Thoracic aorta (tissue), 2 donors: ENCODE data around the gene PALM2AKAP2. TPM values are rescaled to one million over a fixed set of nuclear protein-coding genes. Genes with fewer than 3 reads are reported as not detected.

Experiments used
- ATAC-seq: fragments of 150-250 bp; one replicate; pipeline ENCODE4 v1.8.0; 2017; ENCODE audit warnings: low read depth; ENCODE audit not compliant: insufficient number of reproducible peaks, low FRiP score
- DNase-seq: peaks from one replicate; pipeline ENCODE4 v3.0.0-alpha.2; 2020; ENCODE audit warnings: low spot score
- H3K27ac ChIP-seq, 2 donors: fragments of 200-600 bp; sonication (generic); 1 replicate in 1 of 2; 2 replicates in 1 of 2; pipeline ENCODE4 v1.5.1; 2016; ENCODE audit warnings: mild to moderate bottlenecking in 2 of 2, moderate library complexity in 2 of 2
- H3K27me3 ChIP-seq: fragments of 200-600 bp; sonication (generic); replicated peaks from 2 replicates; pipeline ENCODE4 v1.6.0; 2016; ENCODE audit warnings: mild to moderate bottlenecking; ENCODE audit not compliant: insufficient read depth
- H3K36me3 ChIP-seq: fragments of 200-600 bp; sonication (generic); one replicate; pipeline ENCODE4 v1.5.1; 2016
- H3K4me1 ChIP-seq, 2 donors: fragments of 200-600 bp; sonication (generic); 1 replicate in 1 of 2; 2 replicates in 1 of 2; pipeline versions ENCODE4 v1.5.1 to v1.6.0; 2016; ENCODE audit warnings: low read depth in 2 of 2, mild to moderate bottlenecking in 1 of 2; ENCODE audit not compliant: control insufficient read depth in 1 of 2
- H3K4me3 ChIP-seq: fragments of 200-600 bp; sonication (generic); 2 replicates; pipeline ENCODE4 v1.5.1; 2016; ENCODE audit warnings: mild to moderate bottlenecking
- H3K9me3 ChIP-seq: fragments of 200-600 bp; sonication (generic); 2 replicates; pipeline ENCODE4 v1.5.1; 2016
- total RNA-seq, 2 donors: library from RNA; depleted of rRNA; stranded (reverse); fragments of >200 nt; gene quantifications; one replicate each; pipeline versions ENCODE4 v1.1.0 to v1.2.3, GENCODE V29; 2016
- TF ChIP-seq, protein P1 (sequence below): fragments of 200-600 bp; sonication (generic); IDR thresholded peaks from one replicate; pipeline ENCODE4 v1.5.1; 2019; ENCODE audit warnings: antibody characterized with exemption

Gene PALM2AKAP2
- total RNA-seq, 2 donors from 2014 or later: 45.9 to 84.2 TPM

DNA sequence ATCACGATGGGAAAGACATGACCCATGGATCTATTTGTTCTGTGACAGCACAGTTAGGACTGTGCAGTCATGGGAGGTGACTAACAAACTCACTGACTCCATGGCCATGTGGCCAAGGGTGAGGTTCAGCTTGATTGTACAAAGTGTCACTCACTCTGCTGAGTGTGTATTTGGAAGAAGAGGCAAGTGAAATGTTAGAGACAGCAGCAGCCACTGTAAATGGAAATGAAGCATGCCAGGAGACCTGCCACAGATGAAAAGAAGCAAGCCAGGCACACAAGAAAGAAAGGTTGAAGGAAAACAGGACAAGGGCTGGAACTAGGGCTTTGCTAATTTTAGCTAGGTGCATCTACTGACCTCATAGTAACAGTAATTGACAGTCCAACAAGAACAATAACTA, 42.7 kb upstream of the PALM2AKAP2 start:
- H3K9me3 ChIP-seq: no peaks in the 10 kb centered on the region
- no peak for DNase-seq
- peaks cover 0 to 32% of the 10 kb centered on the region in 2 donors for H3K4me1 ChIP-seq
- TF ChIP-seq, protein P1, sequence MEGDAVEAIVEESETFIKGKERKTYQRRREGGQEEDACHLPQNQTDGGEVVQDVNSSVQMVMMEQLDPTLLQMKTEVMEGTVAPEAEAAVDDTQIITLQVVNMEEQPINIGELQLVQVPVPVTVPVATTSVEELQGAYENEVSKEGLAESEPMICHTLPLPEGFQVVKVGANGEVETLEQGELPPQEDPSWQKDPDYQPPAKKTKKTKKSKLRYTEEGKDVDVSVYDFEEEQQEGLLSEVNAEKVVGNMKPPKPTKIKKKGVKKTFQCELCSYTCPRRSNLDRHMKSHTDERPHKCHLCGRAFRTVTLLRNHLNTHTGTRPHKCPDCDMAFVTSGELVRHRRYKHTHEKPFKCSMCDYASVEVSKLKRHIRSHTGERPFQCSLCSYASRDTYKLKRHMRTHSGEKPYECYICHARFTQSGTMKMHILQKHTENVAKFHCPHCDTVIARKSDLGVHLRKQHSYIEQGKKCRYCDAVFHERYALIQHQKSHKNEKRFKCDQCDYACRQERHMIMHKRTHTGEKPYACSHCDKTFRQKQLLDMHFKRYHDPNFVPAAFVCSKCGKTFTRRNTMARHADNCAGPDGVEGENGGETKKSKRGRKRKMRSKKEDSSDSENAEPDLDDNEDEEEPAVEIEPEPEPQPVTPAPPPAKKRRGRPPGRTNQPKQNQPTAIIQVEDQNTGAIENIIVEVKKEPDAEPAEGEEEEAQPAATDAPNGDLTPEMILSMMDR: no peak
- no peaks in the 10 kb centered on the region for H3K36me3 ChIP-seq
- H3K4me3 ChIP-seq: no peak overlapping the region
- H3K27ac ChIP-seq: no peak overlapping the region
- H3K27me3 ChIP-seq: no peaks in the 10 kb centered on the region
- no peak for ATAC-seq

DNA sequence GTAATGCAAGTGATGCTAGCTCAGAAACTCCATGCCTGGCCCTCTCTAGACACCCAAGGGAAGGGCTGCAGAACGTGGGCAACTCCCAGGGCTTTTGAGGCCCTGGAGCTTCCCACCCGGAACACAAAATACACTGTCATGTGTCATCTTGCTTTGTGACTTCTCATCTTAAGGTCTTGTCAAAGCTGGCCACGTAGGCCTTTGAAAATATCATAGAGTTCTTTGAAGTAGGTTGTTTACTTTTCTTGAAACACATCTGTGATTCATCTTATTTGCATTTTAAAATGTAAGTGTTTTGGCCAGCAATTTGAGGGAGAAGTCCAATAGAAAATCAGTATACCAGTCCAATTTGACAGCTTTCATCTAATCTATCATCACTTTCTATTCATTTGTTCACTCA, 40.2 kb upstream of the PALM2AKAP2 start:
- TF ChIP-seq, protein P1: no peak
- H3K9me3 ChIP-seq: no peaks in the 10 kb centered on the region
- H3K4me1 ChIP-seq: peaks cover 4 to 41% of the 10 kb centered on the region in 2 donors
- ATAC-seq: no peak
- H3K27me3 ChIP-seq: no peaks in the 10 kb centered on the region
- DNase-seq: no peak
- H3K27ac ChIP-seq: no peak overlapping the region
- no peak overlapping the region for H3K4me3 ChIP-seq
- no peaks in the 10 kb centered on the region for H3K36me3 ChIP-seq

DNA sequence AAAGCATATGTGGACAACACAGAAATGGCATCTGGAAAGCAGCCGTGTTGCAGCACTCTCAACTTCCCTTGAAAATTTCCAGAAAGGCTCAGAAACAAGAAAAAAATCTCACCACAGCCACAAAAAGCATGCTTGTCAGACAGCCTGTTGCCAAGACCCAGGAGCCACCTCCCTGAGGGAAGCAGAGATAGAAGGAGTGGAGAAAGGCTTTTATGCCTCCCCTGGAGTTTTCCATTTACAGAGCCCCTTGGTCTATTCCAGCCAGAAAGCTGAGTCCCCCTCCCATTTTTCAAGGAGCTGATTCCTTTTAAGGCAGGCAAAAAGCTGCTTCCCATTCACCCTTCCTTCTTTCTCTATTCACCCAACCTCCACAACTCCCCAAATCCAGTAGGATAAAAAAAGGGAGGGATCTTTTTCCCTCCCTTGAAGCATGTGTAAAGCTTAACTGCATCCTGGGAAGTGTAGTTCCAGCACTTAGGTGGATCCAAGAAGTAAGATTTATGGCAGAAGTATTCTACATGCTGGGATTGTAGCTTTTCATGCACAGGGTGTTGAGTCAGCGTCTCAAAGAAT, 37.1 kb upstream of the PALM2AKAP2 start:
- TF ChIP-seq, protein P1: no peak
- no peak for ATAC-seq
- H3K27ac ChIP-seq: no peak overlapping the region

DNA sequence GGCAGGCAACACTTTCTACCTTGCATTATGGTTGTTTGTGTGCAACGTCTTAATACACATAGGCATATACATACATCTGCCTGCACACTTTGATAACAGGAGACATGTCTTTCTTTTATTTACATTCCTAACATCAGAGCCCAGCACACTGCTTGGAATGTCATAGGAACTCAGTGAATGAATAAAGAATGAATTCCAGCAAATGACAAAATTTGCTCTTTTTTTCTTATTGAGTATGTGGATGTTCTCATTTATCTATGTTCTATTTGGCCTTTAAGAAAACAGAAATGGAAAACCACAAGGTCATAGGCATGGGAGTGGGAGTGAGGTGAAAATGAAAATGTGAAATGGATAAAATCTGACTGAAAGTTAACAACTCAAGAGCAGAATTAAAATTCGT, 36.3 kb upstream of the PALM2AKAP2 start:
- Histone ChIP-seq H3K4me1 (peaks cover 18 to 54% of the 10 kb centered on the region in 2 donors), H3K9me3 (no peaks in the 10 kb centered on the region), H3K4me3 (no peak overlapping the region), H3K27me3 (no peaks in the 10 kb centered on the region), H3K27ac (no peak overlapping the region), H3K36me3 (no peaks in the 10 kb centered on the region)
- TF ChIP-seq, protein P1: no peak
- DNase-seq (no peak), ATAC-seq (no peak)

More for the DNA sequence above, 37.1 kb upstream of the PALM2AKAP2 start:
- no peaks in the 10 kb centered on the region for H3K9me3 ChIP-seq
- H3K4me3 ChIP-seq: no peak overlapping the region
- H3K27me3 ChIP-seq: no peaks in the 10 kb centered on the region
- DNase-seq: no peak
- peaks cover 18 to 54% of the 10 kb centered on the region in 2 donors for H3K4me1 ChIP-seq
- no peaks in the 10 kb centered on the region for H3K36me3 ChIP-seq

DNA sequence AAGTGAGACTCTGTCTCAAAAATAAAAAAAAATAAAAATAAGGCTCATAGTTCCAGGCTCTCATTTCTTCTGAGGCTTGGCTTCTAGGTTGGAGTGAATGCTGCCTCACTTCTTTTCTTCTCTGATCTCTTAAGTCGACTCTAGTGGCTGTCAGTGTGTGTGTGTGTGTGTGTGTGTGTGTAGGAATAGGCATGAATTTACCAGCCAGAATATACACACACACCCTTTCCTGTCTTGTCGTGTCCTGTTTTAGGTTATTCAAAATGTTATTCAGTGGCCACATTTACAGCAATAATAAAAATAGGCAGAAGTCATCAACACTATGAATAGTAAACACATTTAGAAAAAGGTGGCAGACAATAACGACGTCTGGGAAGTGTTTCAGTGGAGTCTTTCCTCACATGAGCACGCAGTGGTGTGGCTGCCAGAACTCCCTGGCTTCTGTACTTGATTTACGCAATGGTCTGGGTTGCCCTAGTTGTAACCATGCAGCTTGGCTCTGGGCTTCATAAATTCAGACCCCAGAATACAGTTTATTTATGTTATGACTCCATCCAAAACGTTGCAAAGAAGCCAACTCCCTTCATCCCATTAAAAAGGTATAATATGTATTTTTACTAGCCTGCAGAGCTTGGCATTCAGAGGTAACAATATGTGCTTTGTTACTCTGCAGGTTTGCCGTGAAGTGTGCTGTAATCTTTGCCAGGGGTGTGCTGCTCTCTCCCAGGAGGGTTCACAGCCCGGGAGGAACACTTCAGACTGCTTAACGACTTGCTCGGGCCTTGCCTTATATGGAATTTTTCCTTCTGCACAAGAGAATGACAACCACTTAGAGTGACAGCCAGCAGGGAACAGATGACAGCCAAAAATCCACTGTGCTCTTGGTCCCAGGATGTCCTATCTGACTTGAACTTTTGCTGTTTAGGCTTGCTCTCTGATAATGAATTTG, 34.4 kb upstream of the PALM2AKAP2 start:
- ATAC-seq (peak; percentile 93), DNase-seq (peak; percentile 70)
- Histone ChIP-seq H3K27me3 (no peaks in the 10 kb centered on the region), H3K9me3 (no peaks in the 10 kb centered on the region), H3K27ac (peak overlapping the region; percentile 86 to 92), H3K4me3 (peak overlapping the region; percentile 50), H3K36me3 (no peaks in the 10 kb centered on the region), H3K4me1 (peaks cover 22 to 60% of the 10 kb centered on the region in 2 donors)
- TF ChIP-seq, protein P1: no peak
